Dermis microvascular lymphatic vessel endothelial cell (primary cell): ENCODE results near the gene IL17REL. TPM values are rescaled to one million over a fixed set of nuclear protein-coding genes. Genes with fewer than 3 reads are reported as not detected.

Source experiments
- DNase-seq, 2 donors: peaks; one replicate each; pipeline versions ENCODE4 v3.0.0 to v3.0.0-alpha.2; 2010; ENCODE audit warnings: low read depth in 2 of 2
- total RNA-seq: library from RNA; depleted of rRNA; stranded (reverse); fragments of >200 nt; gene quantifications from 2 replicates; pipeline ENCODE4 v1.2.1, GENCODE V29; 2014

The IL17REL gene
- total RNA-seq, 1 donor from 2014 or later: not detected

DNA sequence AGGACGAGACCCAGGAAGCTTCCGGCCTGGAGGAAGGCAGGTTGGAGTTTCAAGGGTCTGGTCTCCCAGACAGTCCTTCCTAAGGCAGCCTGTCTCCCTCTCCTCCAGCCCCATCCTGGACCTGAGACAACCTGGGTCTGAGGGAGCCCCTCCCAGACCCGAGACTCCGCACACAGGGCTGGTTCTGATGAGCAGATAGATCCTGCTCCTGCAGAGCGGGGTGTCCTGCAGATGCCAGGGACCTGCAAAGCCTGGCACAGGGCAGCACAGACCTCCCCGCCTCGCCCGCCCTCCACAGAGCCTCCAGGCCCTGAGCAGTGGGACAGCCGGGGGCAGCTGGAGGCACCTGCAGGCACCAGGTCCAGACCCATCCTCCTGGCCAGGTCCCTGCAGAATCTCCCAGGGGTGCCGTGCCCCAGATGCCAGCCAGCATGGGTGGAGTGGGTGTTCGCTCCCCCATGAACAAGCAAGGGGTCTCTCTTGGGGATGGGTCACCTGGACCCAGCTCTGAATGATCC, 44.2 kb downstream of the IL17REL start:
- no peak for DNase-seq

GRCh38 chr22:49967706-49968208, 44.8 kb downstream of the IL17REL start:
- DNase-seq: no peak

DNA sequence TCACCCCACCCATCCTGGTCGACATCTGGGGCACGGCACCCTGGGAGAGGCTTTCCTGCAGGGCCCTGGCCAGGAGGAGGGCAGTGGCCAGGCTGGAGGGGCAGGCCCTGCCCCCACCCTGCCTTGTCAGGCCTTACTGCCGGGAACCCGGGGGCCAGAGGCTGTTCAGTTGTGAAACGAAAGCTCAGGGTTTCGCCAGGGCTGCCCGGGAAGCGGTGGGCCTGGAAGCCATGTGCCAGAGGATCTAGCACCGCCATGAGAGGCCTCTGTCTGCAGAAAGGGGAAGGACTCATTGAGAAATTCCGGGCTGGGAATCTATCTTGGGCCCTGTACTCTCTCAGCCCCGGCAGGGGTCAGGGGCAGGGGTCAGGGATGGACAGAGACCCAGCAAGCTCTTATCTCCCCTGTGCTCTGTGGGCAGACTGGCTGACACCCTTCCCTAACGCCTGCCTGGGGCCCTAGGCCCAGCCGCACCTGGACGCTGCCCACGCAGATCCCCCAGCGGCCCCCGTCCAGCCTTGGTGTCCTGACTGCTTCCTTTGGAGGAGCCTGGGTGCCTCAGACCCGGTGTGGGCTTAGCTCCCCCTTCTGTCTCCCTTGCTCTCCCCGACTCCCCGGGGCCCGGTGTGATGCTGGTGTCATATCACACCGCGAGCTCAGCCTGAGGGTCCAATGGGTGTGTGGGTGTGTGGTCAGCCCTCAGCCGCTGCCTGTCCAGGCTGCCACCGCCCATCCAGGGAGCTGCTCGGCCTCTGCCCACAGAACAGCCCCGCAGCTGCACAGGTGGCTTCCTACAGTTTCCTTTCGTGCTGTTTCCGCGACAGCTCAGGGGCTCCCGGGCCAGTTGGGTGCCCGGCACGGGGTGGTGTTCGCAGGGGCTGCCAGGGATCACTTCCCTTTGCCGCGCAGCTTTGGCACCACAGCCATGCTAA, 45.5 kb downstream of the IL17REL start:
- DNase-seq: no peak

DNA sequence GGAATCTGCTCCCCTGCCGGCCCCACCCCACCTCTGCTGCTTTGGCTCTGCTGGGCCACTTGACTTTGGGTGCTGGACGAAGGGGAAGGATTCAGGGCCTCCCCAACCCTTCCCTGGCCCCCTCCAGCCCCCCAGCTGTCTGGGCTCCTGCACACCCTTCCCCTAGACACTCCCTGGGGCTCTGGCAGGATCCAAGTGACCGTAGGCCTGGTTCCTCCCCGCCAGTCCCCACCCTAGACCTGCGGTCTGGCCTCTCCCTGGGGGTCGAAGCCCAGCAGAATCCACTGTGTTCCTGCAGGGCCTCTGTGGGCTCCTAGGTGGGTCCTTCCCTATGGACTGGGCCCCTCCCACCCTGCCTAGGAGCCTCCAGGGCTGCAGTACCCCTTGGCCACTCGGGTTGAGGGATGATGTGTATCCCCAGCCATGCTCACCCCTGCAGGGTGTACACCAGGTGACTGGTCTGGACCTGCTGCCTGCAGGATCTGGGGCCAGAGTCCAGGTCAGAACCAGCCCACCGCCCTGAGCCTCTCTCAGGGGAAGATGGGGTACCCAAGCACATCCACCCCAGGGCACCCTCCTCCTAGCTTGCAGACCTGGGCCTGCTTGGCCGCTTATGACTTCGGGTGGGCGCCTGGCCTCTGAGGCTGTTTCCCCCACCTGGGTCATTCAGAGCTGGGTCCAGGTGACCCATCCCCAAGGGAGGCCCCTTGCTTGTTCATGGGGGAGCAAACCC, 46.4 kb downstream of the IL17REL start:
- DNase-seq: no peak

- DNase-seq: no peak
These were observed 47.2 kb downstream of the IL17REL start for GRCh38 chr22:49965091-49966040.

DNA sequence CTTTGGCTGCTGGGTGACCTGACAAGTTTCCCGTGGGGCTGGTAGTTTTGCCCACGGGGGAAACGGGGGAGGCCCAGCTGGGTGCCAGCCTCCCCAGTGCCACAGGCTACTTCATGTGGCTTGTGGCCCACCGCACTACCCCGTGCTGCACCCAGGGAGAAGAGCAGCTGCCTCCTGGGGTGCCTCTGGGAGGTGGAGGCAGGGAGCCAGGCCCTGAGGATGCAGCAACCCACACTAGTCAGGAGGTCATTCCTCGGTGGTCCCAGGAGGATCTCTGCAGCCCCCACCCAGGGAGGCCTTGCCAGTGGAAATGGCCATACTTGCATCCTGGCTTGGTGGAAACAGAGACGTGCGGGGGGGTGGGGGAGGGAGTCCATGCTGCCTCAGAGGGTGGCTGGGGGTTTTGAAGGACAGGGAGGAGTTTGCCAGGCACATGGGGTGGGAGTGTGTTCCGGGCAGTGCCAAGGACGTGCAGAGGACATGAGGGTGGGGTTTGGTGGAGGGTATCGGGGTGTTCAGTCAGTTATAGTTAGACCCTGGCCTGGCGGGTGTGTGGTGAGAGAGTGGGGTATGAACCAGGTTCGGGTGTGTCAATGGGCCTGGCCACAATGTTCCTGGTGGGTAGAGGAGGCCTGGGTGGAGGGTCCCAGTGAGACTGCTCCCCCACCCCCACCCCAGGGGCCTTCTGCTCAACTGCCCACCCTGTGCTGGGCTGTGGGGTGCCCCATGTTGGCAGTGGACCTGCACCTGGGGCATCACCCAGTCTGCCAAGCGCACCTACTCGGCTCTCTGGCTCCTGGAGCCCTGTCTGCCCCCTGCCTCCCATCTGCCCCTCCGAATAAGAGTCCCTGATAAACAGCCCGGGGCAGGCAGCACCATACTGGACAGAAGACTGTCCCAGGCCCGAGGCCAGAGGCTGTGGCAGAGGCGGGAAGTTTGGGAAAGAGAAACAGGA, 48.2 kb downstream of the IL17REL start:
- DNase-seq: no peak

GRCh38 chr22:49963647-49964026, 48.9 kb downstream of the IL17REL start:
- no peak for DNase-seq

DNA sequence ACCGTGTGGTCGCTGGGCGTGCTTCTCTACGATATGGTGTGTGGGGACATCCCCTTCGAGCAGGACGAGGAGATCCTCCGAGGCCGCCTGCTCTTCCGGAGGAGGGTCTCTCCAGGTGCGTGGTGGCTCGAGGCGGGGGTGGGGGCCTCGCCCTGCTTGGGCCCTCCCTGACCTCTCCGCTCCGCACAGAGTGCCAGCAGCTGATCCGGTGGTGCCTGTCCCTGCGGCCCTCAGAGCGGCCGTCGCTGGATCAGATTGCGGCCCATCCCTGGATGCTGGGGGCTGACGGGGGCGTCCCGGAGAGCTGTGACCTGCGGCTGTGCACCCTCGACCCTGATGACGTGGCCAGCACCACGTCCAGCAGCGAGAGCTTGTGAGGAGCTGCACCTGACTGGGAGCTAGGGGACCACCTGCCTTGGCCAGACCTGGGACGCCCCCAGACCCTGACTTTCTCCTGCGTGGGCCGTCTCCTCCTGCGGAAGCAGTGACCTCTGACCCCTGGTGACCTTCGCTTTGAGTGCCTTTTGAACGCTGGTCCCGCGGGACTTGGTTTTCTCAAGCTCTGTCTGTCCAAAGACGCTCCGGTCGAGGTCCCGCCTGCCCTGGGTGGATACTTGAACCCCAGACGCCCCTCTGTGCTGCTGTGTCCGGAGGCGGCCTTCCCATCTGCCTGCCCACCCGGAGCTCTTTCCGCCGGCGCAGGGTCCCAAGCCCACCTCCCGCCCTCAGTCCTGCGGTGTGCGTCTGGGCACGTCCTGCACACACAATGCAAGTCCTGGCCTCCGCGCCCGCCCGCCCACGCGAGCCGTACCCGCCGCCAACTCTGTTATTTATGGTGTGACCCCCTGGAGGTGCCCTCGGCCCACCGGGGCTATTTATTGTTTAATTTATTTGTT, 49.6 kb downstream of the IL17REL start:
- DNase-seq: no peak

GRCh38 chr22:49962012-49962750, 50.4 kb downstream of the IL17REL start:
- DNase-seq: peak; percentile 90 to 96

- no peak for DNase-seq
These were observed 51.0 kb downstream of the IL17REL start for GRCh38 chr22:49961601-49962011.

- peak in 1 of 2 donors; percentile 61 for DNase-seq
These were observed 51.5 kb downstream of the IL17REL start for GRCh38 chr22:49961005-49961600.

DNA sequence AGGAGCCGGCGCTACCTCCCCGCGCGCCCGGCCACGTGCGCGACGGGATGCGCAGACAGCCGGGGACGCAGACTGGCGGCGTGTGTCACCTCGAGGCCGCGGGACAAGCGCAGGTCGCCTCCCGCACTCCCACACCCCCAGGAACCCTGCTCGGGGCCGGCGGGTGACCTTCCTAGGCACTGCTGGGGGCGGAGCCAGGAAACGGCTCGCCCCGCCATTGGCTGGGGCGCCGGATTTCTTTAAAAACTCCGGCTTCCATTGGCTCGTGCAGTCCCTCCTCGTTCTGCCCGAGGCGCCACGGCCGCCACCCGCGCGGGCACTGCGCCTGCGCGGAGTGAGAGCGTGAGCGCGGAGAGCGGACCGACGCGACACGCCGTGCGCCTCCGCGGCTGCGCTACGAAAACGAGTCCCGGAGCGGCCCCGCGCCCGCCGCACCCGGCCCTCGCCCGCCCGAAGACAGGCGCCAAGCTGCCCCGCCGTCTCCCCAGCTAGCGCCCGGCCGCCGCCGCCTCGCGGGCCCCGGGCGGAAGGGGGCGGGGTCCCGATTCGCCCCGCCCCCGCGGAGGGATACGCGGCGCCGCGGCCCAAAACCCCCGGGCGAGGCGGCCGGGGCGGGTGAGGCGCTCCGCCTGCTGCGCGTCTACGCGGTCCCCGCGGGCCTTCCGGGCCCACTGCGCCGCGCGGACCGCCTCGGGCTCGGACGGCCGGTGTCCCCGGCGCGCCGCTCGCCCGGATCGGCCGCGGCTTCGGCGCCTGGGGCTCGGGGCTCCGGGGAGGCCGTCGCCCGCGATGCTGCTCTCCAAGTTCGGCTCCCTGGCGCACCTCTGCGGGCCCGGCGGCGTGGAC, 52.2 kb downstream of the IL17REL start, which contains the start of gene PIM3:
Gene PIM3 (plus strand): TSS at position 614 of the 846 bp plus-strand sequence. CDS start 176 bp downstream, at position 790.
- peak; percentile 94 to 97 for DNase-seq

- no peak for DNase-seq
These were observed 52.8 kb downstream of the IL17REL start for GRCh38 chr22:49959782-49960158.

GRCh38 chr22:49958931-49959781, 53.4 kb downstream of the IL17REL start:
- DNase-seq: no peak

GRCh38 chr22:49958366-49958921, 54.1 kb downstream of the IL17REL start:
- no peak for DNase-seq
